GM10266 (cell line): Measurements from ENCODE around the gene PDE11A.

Experiments used
- DNase-seq: peaks from one replicate; pipeline ENCODE4 v3.0.0; 2012; ENCODE audit errors: extremely low spot score
- TF ChIP-seq, protein P1 (sequence below): IDR thresholded peaks from 2 replicates; pipeline ENCODE4 v1.5.1; 2012; ENCODE audit warnings: mild to moderate bottlenecking, low read depth; ENCODE audit not compliant: control insufficient read depth, insufficient read depth; ENCODE audit errors: missing control alignments

Gene PDE11A

GRCh38 chr2:177595126-177595845 is 477.3 kb downstream of the PDE11A start:
- TF ChIP-seq, protein P1, sequence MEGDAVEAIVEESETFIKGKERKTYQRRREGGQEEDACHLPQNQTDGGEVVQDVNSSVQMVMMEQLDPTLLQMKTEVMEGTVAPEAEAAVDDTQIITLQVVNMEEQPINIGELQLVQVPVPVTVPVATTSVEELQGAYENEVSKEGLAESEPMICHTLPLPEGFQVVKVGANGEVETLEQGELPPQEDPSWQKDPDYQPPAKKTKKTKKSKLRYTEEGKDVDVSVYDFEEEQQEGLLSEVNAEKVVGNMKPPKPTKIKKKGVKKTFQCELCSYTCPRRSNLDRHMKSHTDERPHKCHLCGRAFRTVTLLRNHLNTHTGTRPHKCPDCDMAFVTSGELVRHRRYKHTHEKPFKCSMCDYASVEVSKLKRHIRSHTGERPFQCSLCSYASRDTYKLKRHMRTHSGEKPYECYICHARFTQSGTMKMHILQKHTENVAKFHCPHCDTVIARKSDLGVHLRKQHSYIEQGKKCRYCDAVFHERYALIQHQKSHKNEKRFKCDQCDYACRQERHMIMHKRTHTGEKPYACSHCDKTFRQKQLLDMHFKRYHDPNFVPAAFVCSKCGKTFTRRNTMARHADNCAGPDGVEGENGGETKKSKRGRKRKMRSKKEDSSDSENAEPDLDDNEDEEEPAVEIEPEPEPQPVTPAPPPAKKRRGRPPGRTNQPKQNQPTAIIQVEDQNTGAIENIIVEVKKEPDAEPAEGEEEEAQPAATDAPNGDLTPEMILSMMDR = no peak
- DNase-seq = no peak

DNA sequence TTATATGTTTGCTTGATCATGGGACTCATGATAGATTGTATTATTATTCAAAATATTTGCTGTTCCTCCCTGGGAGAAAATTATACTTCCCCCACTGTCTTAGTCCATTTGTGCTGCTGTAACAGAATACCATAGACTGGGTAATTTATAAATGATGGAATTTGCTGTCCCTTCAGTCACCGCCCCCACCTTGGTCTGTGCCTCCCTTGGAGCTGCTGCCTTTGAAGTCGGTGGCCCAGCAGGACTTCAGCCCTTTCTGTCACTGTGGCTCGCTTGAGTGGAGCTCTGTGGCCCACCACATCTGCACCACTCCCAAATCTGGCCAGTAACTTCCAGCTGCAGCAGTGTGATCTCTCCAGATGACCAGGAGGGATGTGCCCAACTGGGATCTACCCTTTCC is 479.2 kb downstream of the PDE11A start:
- TF ChIP-seq, protein P1 = no peak

GRCh38 chr2:177592945-177593344 is 479.6 kb downstream of the PDE11A start:
- no peak for DNase-seq
- TF ChIP-seq, protein P1 = no peak

More for the DNA sequence above, 479.2 kb downstream of the PDE11A start:
- no peak for DNase-seq

- TF ChIP-seq, protein P1 = no peak
- no peak for DNase-seq
Observed at GRCh38 chr2:177592397-177592796, 480.2 kb downstream of the PDE11A start.

DNA sequence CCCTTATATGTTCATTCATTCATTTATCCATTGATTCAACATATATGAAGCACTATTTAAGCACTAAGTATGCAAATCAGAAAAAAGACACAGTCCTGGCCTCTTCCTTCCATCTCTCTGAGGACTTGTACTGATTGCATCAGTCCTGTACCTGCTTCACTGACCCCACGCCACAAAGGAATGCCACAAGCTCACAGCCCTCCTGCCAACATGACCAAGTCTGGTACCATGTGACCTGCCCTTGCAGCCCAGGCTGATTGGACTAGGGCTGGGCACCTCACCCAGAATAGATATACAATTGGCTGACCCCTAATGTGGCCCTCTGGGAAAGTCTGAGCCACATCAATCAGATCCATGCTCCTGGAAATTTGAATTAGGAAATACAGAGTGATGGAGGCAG is 483.4 kb downstream of the PDE11A start:
- TF ChIP-seq, protein P1 = no peak

GRCh38 chr2:177588671-177589070 is 483.9 kb downstream of the PDE11A start:
- TF ChIP-seq, protein P1 = no peak
- no peak for DNase-seq

More for the DNA sequence above, 483.4 kb downstream of the PDE11A start:
- no peak for DNase-seq

DNA sequence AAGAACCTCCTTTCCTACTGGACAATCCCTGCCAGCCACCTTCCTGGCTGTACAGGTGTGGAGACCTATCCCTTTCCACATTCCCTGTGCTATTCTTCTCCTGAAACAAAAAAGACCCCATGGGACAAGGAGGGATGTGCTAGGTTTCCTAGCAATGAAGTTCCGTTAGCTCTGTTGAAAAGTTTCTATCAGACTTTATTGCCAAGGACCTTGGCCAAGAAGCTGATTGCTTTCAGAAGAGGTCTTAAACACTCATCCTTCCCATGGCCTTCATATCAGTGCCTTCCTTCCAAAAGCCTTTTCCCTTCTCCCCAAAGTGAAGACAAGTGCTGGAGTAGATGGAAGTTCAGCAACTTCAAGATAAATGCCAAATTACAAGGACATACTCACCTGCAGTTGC is 485.2 kb downstream of the PDE11A start:
- DNase-seq = no peak
- TF ChIP-seq, protein P1 = no peak
